Cortex of kidney (tissue), 1 donor: ENCODE measurements around the gene TAGLN3.

ENCODE experiments used
- DNase-seq: peaks from one replicate; lab custom pipeline; 2025; lab: John Stamatoyannopoulos, UW

Gene TAGLN3

DNA sequence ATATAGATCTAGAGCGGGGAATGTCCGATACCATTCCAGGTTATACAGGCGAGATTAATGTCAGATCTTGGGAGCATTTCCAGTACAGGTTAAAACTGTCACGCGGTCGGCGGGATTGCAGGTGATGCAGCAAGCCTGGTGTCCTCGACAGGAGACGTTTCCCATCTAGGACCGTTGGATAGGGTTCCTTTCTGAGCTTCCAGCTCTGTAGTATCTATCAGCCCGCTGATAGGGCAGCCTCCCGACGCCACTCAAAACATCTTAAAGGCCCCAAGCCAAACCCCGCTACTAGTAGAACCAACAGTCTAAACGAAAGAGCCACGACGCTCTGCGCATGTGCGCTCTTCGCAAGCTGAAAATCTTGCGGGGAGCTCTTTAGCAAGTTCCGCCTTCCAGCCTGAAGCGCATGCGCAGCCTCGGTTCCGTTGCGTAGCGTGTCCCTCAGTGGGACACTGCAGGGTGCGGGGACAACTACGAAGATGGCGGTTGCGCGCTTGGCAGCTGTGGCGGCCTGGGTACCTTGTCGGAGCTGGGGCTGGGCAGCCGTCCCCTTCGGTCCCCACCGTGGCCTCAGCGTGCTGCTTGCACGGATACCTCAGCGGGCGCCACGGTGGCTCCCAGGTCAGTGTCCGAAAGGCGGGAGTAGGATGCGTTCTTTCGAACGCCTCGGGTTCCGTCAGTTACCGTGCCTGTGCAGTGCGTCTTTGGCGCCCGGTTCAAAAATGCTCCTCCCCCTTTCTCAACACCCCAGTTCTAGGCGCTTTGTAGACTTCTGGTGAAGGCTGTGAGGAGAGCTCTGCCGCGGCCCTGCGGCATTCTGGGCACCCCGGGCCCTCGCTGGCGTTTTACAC lies 19.9 kb upstream of the TAGLN3 start, which contains the start of gene ABHD10:
TSS of gene ABHD10 (plus strand) at position 444 of the 851 bp plus-strand sequence. CDS start at position 480, 36 bp downstream.
- DNase-seq = no peak

DNA sequence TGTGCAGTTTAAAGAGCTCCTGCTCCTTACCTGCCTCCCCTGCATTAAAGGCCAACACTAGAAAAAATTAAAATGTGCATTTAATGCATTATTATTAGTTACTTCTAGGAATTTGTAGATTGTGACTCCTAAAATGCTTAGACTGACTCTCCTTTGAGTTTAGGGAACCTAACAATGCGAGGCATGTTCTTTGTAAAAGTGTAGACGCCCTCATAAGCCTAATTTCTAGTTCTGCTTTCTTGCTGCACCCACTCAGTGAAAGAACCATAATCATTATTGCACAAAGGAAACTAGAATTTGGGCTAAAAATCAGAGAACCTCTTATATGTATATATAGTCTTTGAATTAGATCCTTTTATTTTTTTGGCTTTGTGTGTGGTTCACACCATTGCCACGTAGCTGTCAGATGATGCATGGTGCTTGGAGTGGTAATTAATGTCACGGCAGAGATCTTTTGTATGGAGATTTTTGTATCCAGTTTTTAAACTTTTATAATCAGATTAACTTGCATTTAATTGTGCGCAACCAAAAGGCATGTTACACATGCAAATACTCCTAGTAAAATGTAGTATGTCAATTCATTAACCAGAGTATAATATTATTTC lies 19.2 kb upstream of the TAGLN3 start:
- DNase-seq = no peak

DNA sequence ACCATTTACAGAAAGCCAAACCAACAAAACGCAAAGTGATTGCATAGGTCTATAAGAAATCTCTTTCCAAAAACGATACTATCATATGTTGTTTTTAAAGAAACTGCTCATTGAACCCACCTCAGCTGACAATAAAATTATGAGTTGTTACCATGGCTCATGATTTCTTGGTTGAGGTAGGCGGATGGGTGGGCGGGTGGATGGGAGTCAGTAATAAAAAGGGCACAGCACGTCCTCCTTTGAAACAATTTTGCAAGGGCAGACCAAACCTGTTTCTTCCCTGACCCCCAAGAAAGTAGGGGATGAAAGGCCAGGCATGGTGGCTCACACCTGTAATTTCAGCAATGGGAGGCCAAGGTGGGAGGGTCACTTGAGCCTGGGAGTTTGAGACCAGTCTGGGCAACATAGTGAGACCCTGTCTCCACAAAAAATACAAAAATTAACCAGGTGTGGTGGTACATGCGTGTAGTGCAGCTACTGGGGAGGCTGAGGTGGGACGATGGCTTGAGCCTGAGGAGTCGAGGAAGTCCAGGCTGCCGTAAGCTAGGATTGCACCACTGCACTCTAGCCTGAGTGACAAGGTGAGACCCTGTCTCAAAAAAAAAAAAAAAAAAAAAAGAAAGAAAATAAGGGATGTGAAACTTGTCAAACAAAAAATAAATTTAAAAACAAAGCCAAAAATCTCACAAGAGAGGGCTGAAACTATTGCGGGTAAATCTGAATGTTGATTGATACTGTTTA lies 17.8 kb upstream of the TAGLN3 start:
- no peak for DNase-seq

DNA sequence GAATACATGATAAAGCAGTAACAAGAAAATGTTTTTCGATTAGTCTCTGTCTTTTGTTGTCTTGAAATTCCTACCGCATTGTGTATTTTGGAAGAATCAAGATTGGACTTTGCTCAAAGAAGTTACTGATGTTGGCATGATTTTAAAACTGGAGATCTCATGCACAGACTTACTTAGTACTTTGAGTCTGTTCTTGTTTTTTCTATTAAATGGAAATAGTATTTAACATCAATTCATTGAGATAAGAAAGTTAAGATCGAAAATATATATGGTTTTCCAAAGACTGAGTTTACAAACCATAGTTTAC lies 17.3 kb upstream of the TAGLN3 start:
- no peak for DNase-seq

DNA sequence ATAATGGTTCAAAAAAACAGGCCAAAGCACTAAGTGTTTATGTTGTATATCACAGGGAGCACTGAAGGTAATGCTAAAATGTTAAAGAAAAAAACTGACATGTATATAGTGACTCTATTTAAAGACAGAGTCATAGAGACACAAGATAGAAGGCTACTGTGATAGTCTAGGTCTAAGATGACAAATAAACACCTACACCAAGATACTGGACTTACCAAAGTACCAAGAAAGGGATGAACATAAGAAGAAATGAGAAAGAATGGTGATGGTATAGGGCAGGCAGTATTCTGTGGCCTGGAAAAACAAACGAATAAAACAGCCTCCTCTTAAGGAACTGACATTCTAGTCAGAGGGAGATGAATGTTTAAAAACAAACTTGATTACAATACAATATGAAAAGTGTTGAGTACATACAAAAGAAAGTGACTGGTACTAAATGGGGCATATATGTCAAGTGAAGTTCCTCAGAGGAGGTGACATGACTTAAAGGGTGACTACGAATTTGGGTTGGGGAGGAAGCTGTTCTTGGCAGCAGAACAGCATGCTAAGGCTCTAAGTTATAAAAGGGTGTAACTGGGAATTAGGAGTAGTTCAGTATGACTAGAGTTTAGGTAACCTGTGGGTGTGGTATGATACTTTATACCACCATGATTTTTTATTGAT lies 14.0 kb upstream of the TAGLN3 start:
- DNase-seq = no peak

DNA sequence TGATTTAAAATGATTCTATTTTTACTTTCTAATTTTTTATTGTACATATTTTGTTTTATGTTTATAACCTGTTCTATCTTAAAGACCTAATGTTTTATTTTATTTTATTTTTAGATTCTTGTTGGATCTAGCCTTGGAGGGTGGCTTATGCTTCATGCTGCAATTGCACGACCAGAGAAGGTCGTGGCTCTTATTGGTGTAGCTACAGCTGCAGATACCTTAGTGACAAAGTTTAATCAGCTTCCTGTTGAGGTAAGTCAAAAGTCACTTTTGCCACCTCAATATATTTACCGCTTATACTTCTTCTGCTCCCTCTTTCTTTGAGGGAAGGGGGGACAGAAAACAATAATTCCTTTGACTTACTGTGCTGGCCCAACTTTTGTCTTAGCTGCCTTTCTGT lies 11.9 kb upstream of the TAGLN3 start:
- DNase-seq = no peak

DNA sequence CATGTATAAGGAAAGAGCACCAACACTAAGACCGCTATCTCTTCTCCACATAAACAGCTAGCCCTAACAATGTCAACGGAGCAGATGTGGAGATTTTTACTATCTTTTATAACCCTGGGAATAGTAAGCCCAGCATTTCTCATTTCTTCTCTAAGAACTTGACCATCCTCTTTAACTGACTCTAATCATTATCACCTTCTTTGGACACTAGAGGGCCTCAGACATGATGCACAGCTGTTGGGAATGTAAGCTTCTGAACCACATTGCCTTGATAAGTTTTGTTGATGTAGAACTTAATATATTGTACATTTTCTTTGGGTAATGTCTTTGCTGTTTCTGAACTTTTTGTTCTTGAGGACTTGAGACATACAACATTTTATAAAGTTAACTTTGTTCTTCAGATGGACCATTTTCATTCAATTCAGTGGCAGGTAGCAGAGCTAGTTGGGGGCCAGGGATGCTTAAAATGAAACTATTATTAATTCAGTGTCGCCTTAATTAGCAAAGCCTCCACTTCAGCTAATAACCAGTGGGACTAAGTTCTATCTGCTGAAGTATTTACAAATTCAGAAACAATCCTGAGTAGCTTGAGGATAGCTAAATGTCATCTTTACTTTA lies 9.6 kb upstream of the TAGLN3 start:
- no peak for DNase-seq

DNA sequence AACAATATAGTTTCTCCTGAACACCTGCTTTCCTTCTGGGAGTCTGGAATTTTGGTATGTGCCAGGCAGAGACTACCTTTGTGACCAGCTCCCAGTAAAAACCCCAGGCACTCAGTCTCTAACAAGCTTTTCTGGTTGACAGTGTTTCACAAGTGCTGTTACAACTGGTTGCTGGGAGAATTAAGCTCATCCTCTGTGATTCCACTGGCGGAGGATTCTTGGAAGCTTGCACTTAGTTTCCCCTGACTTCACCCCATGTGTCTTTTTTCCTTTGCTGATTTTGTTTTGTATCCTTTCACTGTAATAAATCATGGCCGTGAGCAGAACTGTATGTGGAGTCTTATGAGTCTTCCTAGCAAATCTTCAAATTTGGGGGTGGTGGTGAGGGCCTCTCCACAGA lies 5.7 kb upstream of the TAGLN3 start:
- DNase-seq = no peak

DNA sequence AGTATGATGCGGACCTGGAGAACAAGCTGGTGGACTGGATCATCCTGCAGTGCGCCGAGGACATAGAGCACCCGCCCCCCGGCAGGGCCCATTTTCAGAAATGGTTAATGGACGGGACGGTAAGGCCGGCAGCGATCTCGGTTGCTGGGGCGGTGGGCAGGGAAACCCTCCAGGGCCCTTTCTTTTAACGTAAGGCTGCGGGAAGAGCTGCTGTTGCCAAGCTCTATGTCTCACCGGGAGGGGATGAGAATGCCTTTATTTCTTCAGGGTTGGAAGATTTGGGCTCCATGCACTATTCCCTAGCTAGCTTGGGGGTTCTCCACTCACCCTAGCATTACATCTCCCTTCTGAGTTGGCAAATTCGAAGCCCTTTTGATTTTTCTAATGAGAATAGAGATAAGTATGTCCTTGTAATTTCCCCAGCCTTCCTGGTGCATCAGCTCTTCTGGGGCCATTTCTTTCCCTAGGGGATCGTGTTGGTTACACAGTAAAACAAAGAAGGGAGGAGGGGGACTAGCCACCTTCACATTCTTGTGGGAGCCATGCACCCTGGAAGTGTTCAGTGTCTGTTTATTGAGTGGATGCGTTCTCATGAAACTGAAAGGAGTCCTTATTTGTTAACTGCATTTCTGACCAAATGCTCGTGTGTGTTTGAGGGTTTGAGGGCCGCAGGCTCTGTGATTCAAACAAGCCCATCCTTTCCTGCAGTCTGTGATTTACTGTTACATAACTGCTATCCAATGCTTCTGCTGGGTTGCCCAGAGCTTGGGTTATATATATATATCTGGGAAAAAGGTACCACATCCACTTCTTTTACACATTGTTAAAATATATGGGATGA lies 982 bp downstream of the TAGLN3 start:
- no peak for DNase-seq

DNA sequence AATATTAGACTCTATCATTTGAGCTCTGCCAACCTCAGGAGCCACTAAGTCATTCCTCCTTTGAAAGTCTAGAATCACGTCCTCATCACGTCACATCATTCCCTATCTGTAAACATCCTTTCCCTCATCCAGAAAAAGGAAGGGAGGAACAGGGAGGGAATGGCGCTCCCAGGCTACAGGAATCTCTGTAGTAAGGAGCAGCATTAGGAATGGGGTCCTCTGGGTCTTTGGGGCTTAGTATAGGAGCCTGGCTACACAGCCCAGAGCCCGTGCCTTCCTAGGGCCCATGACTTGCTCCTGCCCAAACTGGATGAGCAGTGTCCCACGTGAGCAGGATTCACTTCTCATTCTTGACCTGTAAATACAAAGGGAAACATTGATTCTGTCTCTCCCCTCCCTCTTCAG lies 1.6 kb downstream of the TAGLN3 start:
- DNase-seq = no peak

DNA sequence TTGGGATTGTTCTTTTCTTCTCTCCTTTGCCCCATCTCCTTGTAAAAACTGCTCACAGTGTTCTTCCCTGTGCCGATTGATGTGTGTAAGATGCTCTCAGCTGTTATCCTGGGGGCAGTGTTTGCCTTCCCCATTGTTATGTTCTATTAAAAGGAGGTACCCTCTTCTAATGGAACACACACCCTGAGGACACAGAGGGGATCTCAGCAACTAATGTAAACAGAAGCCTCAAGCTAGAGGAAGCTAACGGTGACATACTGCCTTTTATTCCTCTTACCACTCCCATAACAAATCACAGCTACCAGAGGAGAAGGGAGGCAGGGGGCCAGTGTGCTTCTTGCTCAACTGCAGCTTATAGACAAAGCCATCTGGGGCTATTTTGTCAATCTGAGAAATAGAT lies 2.2 kb downstream of the TAGLN3 start:
- DNase-seq = no peak

DNA sequence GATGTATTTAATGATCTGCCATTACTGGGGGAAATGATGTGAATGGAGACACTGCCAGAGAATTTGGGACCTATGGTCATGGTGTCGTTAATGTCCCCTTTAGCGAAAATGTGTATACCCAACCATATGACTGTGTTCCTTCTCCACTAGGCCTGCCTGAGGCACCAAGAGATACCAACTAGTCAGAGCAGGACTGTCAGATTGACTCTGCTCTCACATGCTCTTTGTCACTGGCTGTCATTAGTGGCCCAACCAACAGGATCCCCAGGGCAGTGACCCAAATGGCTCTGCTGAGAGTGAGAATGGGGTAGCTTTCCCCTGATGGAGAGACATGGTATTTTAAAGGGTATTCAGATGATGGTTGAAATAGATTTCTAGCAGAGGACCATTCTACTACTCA lies 2.8 kb downstream of the TAGLN3 start:
- DNase-seq = no peak

DNA sequence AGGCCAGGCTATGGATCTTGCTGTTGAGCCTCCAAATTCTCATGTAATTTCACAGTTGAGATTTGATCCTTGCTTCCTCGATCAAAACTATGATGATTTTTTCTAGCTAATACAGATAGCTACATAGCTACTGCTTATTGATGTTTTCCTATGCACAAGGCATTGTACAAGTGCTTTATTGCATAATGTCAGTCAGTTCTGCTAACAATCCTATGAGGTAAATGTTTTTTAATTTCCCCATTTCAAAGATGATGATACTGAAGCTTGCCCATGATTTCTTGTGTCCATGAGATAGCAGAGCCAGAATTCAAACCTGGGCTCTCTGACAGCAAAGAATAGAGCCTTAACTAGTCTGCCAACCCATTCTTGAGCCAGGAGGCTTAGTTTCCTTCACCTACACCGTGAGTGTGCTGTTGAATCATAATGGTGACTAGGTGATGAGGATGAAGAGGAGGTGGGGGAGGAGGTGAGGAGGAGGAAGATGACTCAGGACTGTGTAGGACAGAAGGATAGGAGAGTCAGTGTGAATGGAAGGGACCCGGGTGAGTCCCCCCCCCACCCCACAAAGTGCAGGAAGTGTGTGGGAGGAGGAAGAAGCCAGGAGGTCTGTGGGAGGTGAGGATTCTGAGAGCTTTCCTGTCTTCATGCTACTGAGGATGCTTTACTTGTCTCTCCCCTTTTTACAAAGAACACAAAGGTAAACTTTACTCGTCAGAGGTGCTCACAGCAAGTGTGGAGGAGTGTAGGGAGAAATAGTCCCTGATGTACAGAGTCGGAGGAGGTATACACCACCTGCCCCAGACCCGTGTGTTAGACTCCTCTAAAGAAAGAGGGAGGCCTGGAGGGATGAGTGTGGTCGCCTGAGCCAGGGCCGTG lies 3.6 kb downstream of the TAGLN3 start:
- DNase-seq = no peak

DNA sequence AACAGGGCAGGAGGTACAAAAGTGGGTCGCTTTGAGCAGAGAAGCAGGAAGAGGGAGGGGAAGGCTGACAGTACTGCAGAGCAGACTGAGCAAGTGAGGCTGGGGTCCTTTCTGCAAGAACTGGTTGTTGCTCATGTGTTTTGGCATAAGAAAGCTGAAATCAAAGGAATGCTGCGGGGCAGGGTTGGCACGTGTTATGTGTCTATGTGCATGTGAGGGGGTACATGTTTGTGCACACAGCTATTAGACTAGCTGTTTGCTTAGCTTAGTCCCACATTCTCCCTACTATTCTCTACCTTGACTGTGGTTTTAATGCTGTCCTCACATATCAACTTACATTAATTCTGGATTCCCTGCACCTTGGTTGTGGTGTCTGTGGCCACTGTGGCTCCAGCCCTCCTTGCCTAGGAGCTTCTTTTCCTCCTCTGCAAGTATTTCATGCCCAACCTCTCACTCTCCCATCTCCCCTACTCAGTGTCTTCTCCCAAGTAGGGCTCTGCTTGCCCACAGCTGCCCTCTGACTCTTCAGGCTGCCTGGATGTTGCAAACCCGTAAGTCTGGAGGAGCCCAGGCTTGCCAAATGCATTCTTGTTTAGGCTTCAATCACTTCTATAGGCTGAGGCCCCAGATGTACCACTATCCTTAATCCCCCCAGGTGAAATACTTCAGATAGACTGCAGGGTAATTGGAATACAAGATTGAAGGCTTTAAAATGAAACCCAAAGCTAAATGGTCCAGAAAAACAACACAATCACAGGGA lies 4.8 kb downstream of the TAGLN3 start:
- DNase-seq = no peak

DNA sequence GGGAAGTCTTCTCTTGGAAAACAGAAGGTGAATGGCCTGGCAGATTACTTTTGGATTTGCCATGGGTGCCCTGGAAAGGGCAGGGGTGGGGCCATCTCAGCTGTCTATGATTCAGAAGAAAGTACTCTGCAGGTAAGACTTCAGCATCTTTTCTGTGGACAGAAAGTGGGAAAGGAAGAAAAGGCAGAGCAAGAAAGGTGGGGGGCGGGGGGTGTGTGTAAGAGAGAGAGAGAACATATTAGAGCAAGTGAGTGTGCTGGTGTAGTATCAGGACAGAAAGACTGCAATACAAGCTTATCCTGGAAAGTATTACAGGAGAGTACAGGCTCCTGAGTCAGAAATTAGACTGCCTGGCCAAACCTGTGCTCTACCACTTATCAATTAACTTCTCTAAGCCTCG lies 5.5 kb downstream of the TAGLN3 start:
- DNase-seq = no peak

DNA sequence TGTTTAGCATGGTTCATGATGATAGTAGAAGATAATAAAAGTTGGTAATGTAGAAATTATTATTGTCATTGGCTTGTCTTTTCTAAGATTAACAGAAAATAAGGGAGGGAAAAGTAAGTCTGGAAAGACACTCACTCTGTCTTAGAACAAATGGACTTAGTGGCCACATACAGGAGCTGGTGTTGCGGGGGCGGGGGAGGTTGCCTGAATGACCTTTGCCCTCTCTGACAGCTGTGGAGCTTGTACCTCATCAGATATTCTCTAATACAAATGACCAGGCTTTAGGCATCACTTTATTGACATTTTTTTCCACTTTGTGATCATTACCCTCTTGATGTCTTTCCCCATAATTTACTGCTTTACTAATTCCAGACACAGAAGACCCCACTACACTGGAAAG lies 5.9 kb downstream of the TAGLN3 start:
- DNase-seq = no peak

DNA sequence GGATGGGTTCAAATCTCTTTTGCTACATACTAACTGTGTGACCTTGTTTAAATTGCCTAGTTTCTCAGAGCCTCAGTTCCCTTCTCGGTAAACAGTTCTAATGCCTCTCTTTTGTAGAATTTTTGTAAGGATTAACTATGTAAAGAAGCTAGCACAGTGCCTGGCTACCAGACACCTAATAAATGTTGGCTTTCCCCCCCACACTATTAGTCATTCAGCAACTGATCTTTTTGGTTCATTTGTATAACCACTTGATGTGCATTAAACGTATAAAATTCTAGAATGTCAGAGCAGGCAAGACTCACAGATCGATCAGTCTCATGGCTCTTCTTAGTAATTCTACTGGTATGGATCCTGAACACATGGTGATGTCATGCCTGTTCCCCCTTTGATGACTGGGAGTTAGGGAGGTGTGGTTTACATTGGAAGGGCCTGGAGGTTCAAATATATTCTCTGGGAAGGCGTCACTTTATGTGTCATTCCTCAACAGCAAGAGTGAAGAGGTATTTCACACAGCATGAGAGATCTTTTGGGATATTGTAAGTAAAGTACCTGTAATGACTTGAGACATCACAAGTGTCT lies 6.5 kb downstream of the TAGLN3 start:
- DNase-seq = no peak

DNA sequence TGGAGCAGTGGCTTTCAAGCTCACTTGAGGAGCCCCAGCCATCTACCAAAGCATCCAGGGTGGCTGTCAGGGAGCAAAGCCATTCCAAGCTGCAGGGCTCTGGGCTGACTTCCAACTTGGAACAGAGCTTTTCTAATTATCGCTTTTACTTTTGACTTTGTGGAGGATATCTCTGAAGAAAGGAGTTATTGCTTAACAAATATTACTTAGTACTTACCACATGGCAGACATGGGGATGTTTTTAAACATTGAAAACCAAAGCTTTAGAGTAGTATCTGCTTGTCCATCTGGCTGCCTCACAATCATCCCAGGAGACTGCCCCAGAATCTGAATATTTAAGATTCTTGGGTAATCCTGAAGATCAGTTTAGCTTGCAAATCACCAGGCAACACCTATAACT lies 8.9 kb downstream of the TAGLN3 start:
- no peak for DNase-seq

DNA sequence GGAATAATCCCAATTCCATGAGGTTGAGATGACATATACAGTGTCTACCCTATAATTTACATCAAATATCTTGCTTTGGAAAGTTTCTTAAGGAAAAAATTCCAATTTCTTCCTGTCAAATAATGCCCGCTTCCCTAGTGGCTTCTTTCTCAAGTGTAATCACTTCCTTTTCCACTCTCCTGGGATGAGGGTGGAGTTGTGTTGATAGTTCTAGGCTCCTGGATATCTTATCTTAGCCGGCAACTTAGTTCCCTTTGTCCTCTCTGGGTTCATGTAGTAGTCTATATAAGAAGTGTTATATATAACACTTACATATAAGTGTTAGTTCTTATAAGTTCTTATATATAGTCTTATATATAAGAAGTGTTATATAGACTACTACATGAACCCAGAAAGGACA lies 10.9 kb downstream of the TAGLN3 start:
- DNase-seq = no peak
